HEK293T (cell line): Measurements from ENCODE around the gene TSPAN18.

ENCODE experiments used
- CTCF ChIA-PET: fragments of 350-600 bp; formaldehyde crosslinking; extraction: SDS; loops from one replicate; lab custom pipeline; 2021; ENCODE audit warnings: antibody characterized with exemption, inconsistent platforms; lab: Yijun Ruan, JAX
- POLR2A ChIA-PET: fragments of 350-600 bp; formaldehyde crosslinking; extraction: SDS; loops from one replicate; lab custom pipeline; 2020; ENCODE audit warnings: antibody characterized with exemption, inconsistent platforms; lab: Yijun Ruan, JAX
- DNase-seq: peaks from one replicate; pipeline ENCODE4 v3.0.0; 2012; ENCODE audit warnings: mixed read lengths; ENCODE audit errors: extremely low spot score
- ARNT ChIP-seq: fragments of 450-650 bp; IDR thresholded peaks from 2 replicates; pipeline ENCODE4 v1.6.1; 2017; ENCODE audit warnings: mild to moderate bottlenecking
- BHLHE40 ChIP-seq: fragments of 450-650 bp; IDR thresholded peaks from 2 replicates; pipeline ENCODE4 v1.6.1; 2016; ENCODE audit warnings: mild to moderate bottlenecking, moderate library complexity, borderline replicate concordance
- CTBP1 ChIP-seq: fragments of 450-650 bp; IDR thresholded peaks from 2 replicates; pipeline ENCODE4 v1.6.1; 2016; ENCODE audit warnings: borderline replicate concordance
- ELF4 ChIP-seq: fragments of 450-650 bp; IDR thresholded peaks from 2 replicates; pipeline ENCODE4 v1.6.1; 2017; ENCODE audit warnings: antibody characterized with exemption
- FOXA1 ChIP-seq: fragments of 450-650 bp; IDR thresholded peaks from 2 replicates; pipeline ENCODE4 v1.6.1; 2016; ENCODE audit warnings: mild to moderate bottlenecking
- FOXK2 ChIP-seq: fragments of 450-650 bp; IDR thresholded peaks from 2 replicates; pipeline ENCODE4 v1.6.1; 2016; ENCODE audit warnings: mild to moderate bottlenecking
- FOXM1 ChIP-seq: fragments of 450-650 bp; IDR thresholded peaks from 2 replicates; pipeline ENCODE4 v1.6.1; 2017; ENCODE audit warnings: mild to moderate bottlenecking, borderline replicate concordance
- HDGF ChIP-seq: fragments of 450-650 bp; IDR thresholded peaks from 2 replicates; pipeline ENCODE4 v1.6.1; 2017; ENCODE audit warnings: antibody characterized with exemption, borderline replicate concordance
- L3MBTL2 ChIP-seq: fragments of 450-650 bp; conservative IDR thresholded peaks from 2 replicates; pipeline ENCODE4 v1.6.1; 2016; ENCODE audit warnings: mild to moderate bottlenecking
- LEF1 ChIP-seq: fragments of 450-650 bp; IDR thresholded peaks from 2 replicates; pipeline ENCODE4 v1.6.1; 2017; ENCODE audit warnings: mild to moderate bottlenecking, borderline replicate concordance
- NFRKB ChIP-seq: fragments of 450-650 bp; IDR thresholded peaks from 2 replicates; pipeline ENCODE4 v1.6.1; 2016; ENCODE audit warnings: mild to moderate bottlenecking, moderate library complexity
- PKNOX1 ChIP-seq: fragments of 450-650 bp; IDR thresholded peaks from 2 replicates; pipeline ENCODE4 v1.6.1; 2016
- SP1 ChIP-seq: fragments of 450-650 bp; IDR thresholded peaks from 2 replicates; pipeline ENCODE4 v1.6.1; 2017
- SUZ12 ChIP-seq: fragments of 450-650 bp; IDR thresholded peaks from 2 replicates; pipeline ENCODE4 v1.6.1; 2016; ENCODE audit warnings: mild to moderate bottlenecking
- TARDBP ChIP-seq: fragments of 450-650 bp; IDR thresholded peaks from 2 replicates; pipeline ENCODE4 v1.6.1; 2016
- ZNF384 ChIP-seq: fragments of 450-650 bp; IDR thresholded peaks from 2 replicates; pipeline ENCODE4 v1.6.1; 2016

The TSPAN18 gene

GRCh38 chr11:44862558-44863101 lies 135.9 kb downstream of the TSPAN18 start:
- no peak for DNase-seq
- CTCF ChIA-PET = no interaction called here

GRCh38 chr11:44863231-44863630 lies 136.5 kb downstream of the TSPAN18 start:
- ChIA-PET POLR2A (no interaction called here), CTCF (interaction anchor here (0.8 kb wide), 1 partner anchor 241 kb away, joined by 4 read pairs; no protein-coding TSS in a partner anchor)
- no peak for TF ChIP-seq BHLHE40
- no peak for TF ChIP-seq SUZ12
- TF ChIP-seq ZNF384 = no peak
- no peak for TF ChIP-seq ELF4
- TF ChIP-seq LEF1 = no peak
- no peak for TF ChIP-seq HDGF
- TF ChIP-seq FOXM1 = no peak
- TF ChIP-seq ARNT = no peak
- no peak for TF ChIP-seq FOXK2
- TF ChIP-seq NFRKB = no peak
- TF ChIP-seq SP1 = no peak
- TF ChIP-seq FOXA1 = no peak
- no peak for TF ChIP-seq CTBP1
- no peak for TF ChIP-seq PKNOX1
- no peak for TF ChIP-seq L3MBTL2
- TF ChIP-seq TARDBP = no peak
- DNase-seq = no peak

More at GRCh38 chr11:44862558-44863101, 135.9 kb downstream of the TSPAN18 start:
- POLR2A ChIA-PET = no interaction called here
- TF ChIP-seq ZNF384 = no peak
- TF ChIP-seq LEF1 = no peak
- TF ChIP-seq PKNOX1 = no peak
- TF ChIP-seq SUZ12 = no peak
- TF ChIP-seq L3MBTL2 = no peak
- TF ChIP-seq FOXM1 = no peak
- no peak for TF ChIP-seq HDGF
- no peak for TF ChIP-seq SP1
- no peak for TF ChIP-seq ELF4

GRCh38 chr11:44865866-44866272 lies 139.1 kb downstream of the TSPAN18 start:
- CTCF ChIA-PET = interaction anchor here (0.9 kb wide), 1 partner anchor 8 kb away, joined by 4 read pairs; no protein-coding TSS in a partner anchor

GRCh38 chr11:44866286-44866685 lies 139.5 kb downstream of the TSPAN18 start:
- ChIA-PET CTCF (interaction anchor here (0.9 kb wide), 1 partner anchor 9 kb away, joined by 4 read pairs; no protein-coding TSS in a partner anchor), POLR2A (no interaction called here)
- TF ChIP-seq LEF1 (no peak), L3MBTL2 (no peak), BHLHE40 (no peak), TARDBP (no peak), ELF4 (no peak), FOXM1 (no peak), SUZ12 (no peak), FOXK2 (no peak), CTBP1 (no peak), SP1 (no peak), NFRKB (no peak), ARNT (no peak), PKNOX1 (no peak), FOXA1 (no peak), HDGF (no peak), ZNF384 (no peak)
- no peak for DNase-seq

More at GRCh38 chr11:44865866-44866272, 139.1 kb downstream of the TSPAN18 start:
- DNase-seq = no peak
- no peak for TF ChIP-seq TARDBP
- no peak for TF ChIP-seq ARNT
- TF ChIP-seq CTBP1 = no peak
- TF ChIP-seq NFRKB = no peak
- no peak for TF ChIP-seq L3MBTL2
- POLR2A ChIA-PET = no interaction called here

GRCh38 chr11:44868021-44868420 lies 141.3 kb downstream of the TSPAN18 start:
- CTCF ChIA-PET = interaction anchor here (1.6 kb wide), 1 partner anchor 43 kb away, joined by 4 read pairs; no protein-coding TSS in a partner anchor
- POLR2A ChIA-PET = no interaction called here
- DNase-seq = no peak
- TF ChIP-seq SP1 (no peak), TARDBP (no peak)

GRCh38 chr11:44868455-44869421 lies 142.0 kb downstream of the TSPAN18 start:
- no peak for TF ChIP-seq TARDBP
- TF ChIP-seq BHLHE40 = no peak
- no peak for TF ChIP-seq PKNOX1
- no peak for TF ChIP-seq HDGF
- TF ChIP-seq FOXK2 = no peak
- TF ChIP-seq SUZ12 = no peak
- TF ChIP-seq CTBP1 = no peak
- no peak for TF ChIP-seq FOXM1
- no peak for TF ChIP-seq ARNT
- TF ChIP-seq L3MBTL2 = no peak
- TF ChIP-seq ZNF384 = no peak
- TF ChIP-seq FOXA1 = no peak
- no peak for TF ChIP-seq NFRKB
- no peak for TF ChIP-seq LEF1
- TF ChIP-seq SP1 = no peak
- no peak for TF ChIP-seq ELF4
- POLR2A ChIA-PET = no interaction called here
- DNase-seq = no peak
- CTCF ChIA-PET = no interaction called here
